ENCODE results near the gene TCP1.
"Not testable (repeated sequence)": the region's sequence is repeated elsewhere in the genome, so short reads cannot be mapped to it uniquely, and the experiment has no call there.

The TCP1 gene

DNA sequence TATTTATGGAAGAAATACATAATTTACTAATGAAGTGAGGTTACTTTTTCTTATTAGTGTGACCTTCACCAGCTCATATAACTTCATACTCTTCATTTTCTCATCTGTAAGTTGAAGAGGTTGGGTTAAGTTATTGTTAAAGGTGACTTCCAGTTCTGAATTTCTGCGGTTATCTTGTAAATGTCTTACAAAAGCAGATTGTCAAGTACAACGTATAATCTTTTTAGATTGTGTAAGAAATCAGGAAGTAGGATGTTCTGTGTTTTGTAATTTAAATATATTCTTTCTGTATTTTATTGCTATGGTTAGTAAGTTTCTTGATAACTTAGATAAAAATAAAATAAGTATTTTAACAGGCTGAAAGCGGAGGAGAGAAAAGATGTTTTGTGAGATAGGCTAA lies 50.1 kb downstream of the TCP1 start:
- TF ChIP-seq, protein P1, sequence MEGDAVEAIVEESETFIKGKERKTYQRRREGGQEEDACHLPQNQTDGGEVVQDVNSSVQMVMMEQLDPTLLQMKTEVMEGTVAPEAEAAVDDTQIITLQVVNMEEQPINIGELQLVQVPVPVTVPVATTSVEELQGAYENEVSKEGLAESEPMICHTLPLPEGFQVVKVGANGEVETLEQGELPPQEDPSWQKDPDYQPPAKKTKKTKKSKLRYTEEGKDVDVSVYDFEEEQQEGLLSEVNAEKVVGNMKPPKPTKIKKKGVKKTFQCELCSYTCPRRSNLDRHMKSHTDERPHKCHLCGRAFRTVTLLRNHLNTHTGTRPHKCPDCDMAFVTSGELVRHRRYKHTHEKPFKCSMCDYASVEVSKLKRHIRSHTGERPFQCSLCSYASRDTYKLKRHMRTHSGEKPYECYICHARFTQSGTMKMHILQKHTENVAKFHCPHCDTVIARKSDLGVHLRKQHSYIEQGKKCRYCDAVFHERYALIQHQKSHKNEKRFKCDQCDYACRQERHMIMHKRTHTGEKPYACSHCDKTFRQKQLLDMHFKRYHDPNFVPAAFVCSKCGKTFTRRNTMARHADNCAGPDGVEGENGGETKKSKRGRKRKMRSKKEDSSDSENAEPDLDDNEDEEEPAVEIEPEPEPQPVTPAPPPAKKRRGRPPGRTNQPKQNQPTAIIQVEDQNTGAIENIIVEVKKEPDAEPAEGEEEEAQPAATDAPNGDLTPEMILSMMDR (conservative IDR thresholded peaks at IDR 0.05; ENCODE audit: low read depth, low read length): no peak
- no peak for DNase-seq (ENCODE audit: low read depth)
- no peak overlapping the region for H3K4me3 ChIP-seq (ENCODE audit: low read depth, low read length)

DNA sequence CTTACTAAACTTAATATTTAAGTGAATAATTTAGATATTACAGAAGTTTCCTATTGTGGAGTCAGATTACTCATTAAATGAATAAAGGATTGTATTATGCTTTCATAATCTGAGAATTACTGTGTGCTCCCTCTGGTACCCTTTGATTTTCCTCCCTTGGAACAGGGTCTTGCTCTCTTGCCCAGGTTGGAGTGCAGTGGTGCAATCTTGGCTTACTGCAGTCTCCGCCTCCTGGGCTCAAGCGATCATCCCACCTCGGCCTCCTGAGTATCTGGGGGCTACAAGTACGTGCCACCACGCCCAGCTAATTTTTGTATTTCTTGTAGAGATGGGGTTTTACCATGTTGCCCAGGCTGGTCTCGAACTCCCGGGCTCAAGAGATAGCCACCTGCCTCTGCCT lies 52.5 kb downstream of the TCP1 start:
- H3K4me3 ChIP-seq (ENCODE audit: low read depth, low read length): no peak overlapping the region
- TF ChIP-seq, protein P1 (conservative IDR thresholded peaks at IDR 0.05; ENCODE audit: low read depth, low read length): no peak
- no peak for DNase-seq (ENCODE audit: low read depth)

DNA sequence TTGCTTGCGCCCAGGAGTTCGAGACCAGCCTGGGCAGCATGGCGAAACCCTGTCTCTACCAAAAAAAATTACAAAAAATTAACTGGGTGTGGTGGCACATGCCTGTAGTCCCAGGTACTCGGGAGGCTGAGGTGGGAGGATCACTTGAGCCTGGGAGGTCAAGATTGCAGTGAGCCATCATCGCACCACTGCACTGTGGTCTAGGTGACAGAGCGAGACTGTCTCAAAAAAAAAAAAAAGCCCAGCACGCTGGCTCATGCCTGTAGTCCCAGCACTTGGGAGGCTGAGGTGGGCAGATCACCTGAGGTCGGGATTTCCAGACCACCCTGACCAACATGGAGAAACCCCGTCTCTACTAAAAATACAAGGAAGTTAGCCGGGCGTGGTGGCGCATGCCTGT lies 56.0 kb downstream of the TCP1 start:
- DNase-seq (ENCODE audit: low read depth); H3K4me3 ChIP-seq (ENCODE audit: low read depth, low read length): not testable (repeated sequence)

DNA sequence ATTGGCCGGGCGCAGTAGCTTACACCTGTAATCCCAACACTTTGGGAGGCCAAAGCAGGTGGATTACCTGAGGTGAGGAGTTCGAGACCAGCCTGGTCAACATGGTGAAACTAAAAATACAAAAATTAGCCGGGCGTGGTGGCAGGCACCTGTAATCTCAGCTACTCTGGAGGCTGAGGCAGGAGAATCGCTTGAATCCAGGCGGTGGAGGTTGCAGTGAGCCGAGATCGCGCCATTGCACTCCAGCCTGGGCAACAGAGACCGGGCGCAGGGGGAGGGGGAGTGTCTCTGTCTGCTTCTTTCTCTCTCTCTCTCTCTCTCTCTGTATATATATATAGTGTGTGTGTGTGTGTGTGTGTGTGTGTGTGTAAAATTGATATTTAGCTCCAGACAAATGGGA lies 56.9 kb downstream of the TCP1 start:
- H3K4me3 ChIP-seq (ENCODE audit: low read depth, low read length); DNase-seq (ENCODE audit: low read depth): not testable (repeated sequence)

DNA sequence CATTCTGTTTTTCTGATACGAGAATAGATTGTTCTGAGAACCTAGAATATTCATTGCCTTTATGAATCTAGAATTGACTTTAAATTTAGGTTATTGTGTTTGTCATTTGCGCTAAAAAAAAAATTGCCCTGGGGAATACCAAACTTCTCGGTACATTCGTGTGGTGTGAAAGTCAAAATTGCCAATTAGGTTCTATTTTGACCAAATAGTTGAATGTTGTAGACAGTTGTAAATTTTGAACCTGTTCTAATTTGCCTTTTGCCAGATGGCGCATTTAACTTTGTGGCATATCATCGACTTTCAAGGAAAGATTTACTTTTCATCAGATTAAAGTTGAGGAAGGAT lies 59.1 kb downstream of the TCP1 start:
- TF ChIP-seq, protein P1 (conservative IDR thresholded peaks at IDR 0.05; ENCODE audit: low read depth, low read length): no peak
- no peak for DNase-seq (ENCODE audit: low read depth)
- H3K4me3 ChIP-seq (ENCODE audit: low read depth, low read length): no peak overlapping the region

DNA sequence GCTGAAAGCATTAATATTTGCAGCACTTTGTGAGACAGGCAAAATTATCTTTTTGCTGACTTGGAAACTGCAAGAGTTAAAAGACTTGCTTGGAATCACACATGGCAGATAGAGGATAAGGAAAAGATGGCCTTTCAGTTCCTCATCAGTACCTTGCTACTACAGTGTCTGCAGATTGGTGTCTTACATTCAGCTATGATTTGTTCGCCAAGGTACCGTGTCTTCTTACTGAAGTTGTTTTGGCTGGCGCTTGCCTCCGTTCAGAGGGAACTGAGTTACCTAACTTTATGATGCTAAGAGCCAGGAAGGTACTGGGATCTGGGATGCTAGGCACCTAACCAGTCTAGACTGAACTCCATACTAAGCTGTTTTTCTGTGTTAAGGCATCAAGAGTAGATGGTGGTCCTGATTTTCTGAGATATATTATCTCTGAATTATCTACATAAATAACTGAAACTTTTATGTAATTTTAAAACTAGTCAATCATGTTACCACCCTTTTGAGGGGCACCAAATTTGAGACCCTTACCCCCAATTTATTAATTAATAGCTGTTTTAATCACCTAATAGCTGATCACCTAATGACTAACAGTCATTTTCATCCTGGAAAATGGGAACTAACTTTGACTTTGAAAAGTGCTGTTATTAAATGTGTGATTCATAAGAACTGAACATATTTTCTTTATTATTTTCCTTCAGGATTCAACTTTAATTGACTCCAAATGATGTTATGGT lies 59.6 kb downstream of the TCP1 start:
- TF ChIP-seq, protein P1 (conservative IDR thresholded peaks at IDR 0.05; ENCODE audit: low read depth, low read length): no peak
- DNase-seq (ENCODE audit: low read depth): peak; percentile 27
- peak overlapping the region; percentile 19 for H3K4me3 ChIP-seq (ENCODE audit: low read depth, low read length)

DNA sequence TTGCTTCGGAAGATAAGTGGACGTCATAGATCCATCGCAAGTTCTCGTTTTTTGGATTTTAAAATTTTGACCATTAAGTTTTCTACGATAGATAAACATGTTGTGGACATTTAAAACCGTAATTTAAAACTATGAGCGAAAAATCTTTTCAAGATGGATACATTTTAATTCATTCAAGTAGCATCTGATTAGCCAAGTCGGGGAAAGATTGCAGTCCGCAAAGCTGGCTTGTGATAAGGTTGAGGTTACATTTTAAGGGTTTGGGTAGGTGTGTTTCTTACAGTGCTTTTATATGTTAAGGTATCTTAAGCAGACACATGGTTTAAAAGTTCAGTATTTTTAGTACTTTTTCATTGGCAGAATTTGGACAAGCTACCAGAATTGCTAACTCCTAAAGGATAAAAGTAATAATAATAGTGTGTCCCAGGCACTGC lies 60.9 kb downstream of the TCP1 start:
- TF ChIP-seq, protein P1 (conservative IDR thresholded peaks at IDR 0.05; ENCODE audit: low read depth, low read length): no peak
- DNase-seq (ENCODE audit: low read depth): no peak
- H3K4me3 ChIP-seq (ENCODE audit: low read depth, low read length): peak overlapping the region; percentile 90

All from choroid plexus epithelial cell (primary cell).